ENCODE data around the gene SAP25. TPM values are rescaled to one million over a fixed set of nuclear protein-coding genes. Genes with fewer than 3 reads are reported as not detected.
A peak's percentile ranks its signal among the peaks of the same experiment; 100 is the strongest.
"Not testable (repeated sequence)": the region's sequence is repeated elsewhere in the genome, so short reads cannot be mapped to it uniquely, and the experiment has no call there.

The SAP25 gene
- total RNA-seq, 4 donors from 2014 or later, result 1.5 to 6.2 TPM; not detected in 2

DNA sequence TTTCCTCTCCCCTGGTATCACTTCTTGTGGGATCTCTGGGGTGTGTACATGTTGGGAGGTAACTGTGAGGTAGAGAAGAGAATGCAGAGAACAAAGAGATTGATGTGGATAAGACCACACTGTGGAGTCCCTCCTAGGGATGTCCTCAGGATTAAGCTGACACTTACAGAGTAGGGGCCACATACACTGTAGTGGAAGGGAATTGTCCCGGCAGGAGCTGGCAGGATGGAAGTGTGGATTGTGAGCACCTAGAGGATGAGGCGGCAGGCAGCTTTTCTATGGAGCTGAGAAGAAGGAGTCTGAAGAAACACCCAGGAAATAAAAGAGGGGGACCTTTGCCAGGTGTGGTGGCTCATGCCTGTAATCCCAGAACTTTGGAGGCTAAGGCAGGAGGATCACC is 21.2 kb downstream of the SAP25 start:
- Histone ChIP-seq H3K9me3 (no peaks in the 10 kb centered on the region), H3K36me3 (peaks cover 4 to 45% of the 10 kb centered on the region in 2 donors)
- TF ChIP-seq, protein P1, sequence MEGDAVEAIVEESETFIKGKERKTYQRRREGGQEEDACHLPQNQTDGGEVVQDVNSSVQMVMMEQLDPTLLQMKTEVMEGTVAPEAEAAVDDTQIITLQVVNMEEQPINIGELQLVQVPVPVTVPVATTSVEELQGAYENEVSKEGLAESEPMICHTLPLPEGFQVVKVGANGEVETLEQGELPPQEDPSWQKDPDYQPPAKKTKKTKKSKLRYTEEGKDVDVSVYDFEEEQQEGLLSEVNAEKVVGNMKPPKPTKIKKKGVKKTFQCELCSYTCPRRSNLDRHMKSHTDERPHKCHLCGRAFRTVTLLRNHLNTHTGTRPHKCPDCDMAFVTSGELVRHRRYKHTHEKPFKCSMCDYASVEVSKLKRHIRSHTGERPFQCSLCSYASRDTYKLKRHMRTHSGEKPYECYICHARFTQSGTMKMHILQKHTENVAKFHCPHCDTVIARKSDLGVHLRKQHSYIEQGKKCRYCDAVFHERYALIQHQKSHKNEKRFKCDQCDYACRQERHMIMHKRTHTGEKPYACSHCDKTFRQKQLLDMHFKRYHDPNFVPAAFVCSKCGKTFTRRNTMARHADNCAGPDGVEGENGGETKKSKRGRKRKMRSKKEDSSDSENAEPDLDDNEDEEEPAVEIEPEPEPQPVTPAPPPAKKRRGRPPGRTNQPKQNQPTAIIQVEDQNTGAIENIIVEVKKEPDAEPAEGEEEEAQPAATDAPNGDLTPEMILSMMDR (IDR thresholded peaks at IDR 0.05), result no peak
- no peak for TF ChIP-seq POLR2A (IDR thresholded peaks at IDR 0.05)

GRCh38 chr7:100548446-100548845 is 25.3 kb downstream of the SAP25 start:
- DNase-seq; intact Hi-C loops (cut with DNase I); H3K27me3 ChIP-seq; H3K4me3 ChIP-seq (replicated peaks in 1 of 3); H3K9me3 ChIP-seq: not testable (repeated sequence)
- WGBS, 2 donors, result 44 to 72% methylated on average over 5 of the region's 5 CpGs
- peaks cover 49 to 60% of the 10 kb centered on the region in 2 donors for H3K4me1 ChIP-seq
- peak overlapping the region; percentile 96 to 99 (median 96) for H3K27ac ChIP-seq
- peaks cover 0 to 24% of the 10 kb centered on the region in 2 donors for H3K36me3 ChIP-seq

More for the DNA sequence above, 21.2 kb downstream of the SAP25 start:
- Histone ChIP-seq H3K4me3 (replicated peaks in 1 of 3) (no peak overlapping the region), H3K27ac (no peak overlapping the region), H3K4me1 (peaks cover 13 to 22% of the 10 kb centered on the region in 2 donors), H3K27me3 (no peaks in the 10 kb centered on the region)
- no peak for DNase-seq
- WGBS, 2 donors, result 92 to 97% methylated on average over 2 of the region's 2 CpGs
- intact Hi-C loops (cut with DNase I), result no loop called here

GRCh38 chr7:100547872-100548271 is 25.8 kb downstream of the SAP25 start:
- H3K4me3 ChIP-seq (replicated peaks in 1 of 3), result no peak overlapping the region
- 17 to 30% methylated on average over 2 of the region's 2 CpGs for WGBS, 2 donors
- DNase-seq, result peak; percentile 72 to 78
- H3K4me1 ChIP-seq, result peaks cover 49 to 63% of the 10 kb centered on the region in 2 donors
- no peaks in the 10 kb centered on the region for H3K9me3 ChIP-seq
- no peak for TF ChIP-seq POLR2A (IDR thresholded peaks at IDR 0.05)
- TF ChIP-seq, protein P1 (IDR thresholded peaks at IDR 0.05), result peak in 4 of 6 experiments; percentile 13 to 31 (median 24)
- peaks cover 0 to 19% of the 10 kb centered on the region in 2 donors for H3K36me3 ChIP-seq
- H3K27ac ChIP-seq, result peak overlapping the region; percentile 96 to 99 (median 96)
- H3K27me3 ChIP-seq, result no peaks in the 10 kb centered on the region
- intact Hi-C loops (cut with DNase I), result no loop called here

- Histone ChIP-seq H3K9me3 (no peaks in the 10 kb centered on the region), H3K27me3 (no peaks in the 10 kb centered on the region), H3K4me1 (peaks cover 49 to 63% of the 10 kb centered on the region in 2 donors), H3K36me3 (peaks cover 0 to 13% of the 10 kb centered on the region in 2 donors), H3K27ac (peak overlapping the region; percentile 96 to 99 (median 96)), H3K4me3 (replicated peaks in 1 of 3) (no peak overlapping the region)
- intact Hi-C loops (cut with DNase I), result no loop called here
- DNase-seq, result peak; percentile 92
- WGBS, 2 donors, result 51 to 52% methylated on average over 9 of the region's 9 CpGs
- TF ChIP-seq, protein P1 (IDR thresholded peaks at IDR 0.05), result no peak
- TF ChIP-seq POLR2A (IDR thresholded peaks at IDR 0.05), result peak in 1 of 2 donors; percentile 26
Observed at GRCh38 chr7:100546926-100547800, 26.5 kb downstream of the SAP25 start.

DNA sequence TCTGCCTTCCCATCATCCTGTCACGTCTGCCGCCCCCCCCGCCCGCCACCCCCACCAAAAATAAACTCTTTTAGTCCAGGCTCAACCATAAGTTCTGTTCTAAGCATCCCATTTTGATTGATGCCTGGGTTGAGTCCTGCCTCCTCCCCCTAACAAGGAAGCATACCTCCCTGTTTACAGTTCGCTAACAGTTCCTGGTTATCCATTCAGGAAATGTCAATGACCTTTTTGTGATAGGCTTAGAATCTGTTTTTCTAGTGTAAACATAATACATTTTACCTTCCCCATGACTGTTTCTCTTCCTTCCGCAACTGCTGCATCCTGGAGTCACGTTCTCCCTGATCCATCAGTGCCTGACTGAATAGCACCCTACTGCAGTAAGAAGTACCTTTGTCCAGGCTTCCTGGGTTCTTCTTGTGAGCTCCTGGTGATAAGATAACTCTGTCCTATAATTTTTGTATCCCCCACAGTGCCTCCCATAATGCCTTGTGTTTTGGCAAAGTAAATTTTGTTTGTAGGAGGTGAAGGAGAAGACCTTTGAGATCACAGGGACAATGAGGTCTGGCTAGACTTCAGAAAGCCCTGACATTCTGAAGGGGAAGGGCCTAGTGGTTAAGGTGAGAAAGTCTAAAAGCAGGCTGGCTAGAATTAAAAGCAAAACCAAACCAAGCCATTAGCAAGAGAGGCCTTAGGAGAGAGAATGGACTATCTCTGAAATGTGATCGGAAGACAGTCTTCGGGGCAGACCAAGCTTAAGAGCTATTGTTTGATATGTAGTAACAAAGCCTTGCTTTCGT is 27.4 kb downstream of the SAP25 start:
- no peak for DNase-seq
- H3K27me3 ChIP-seq, result no peaks in the 10 kb centered on the region
- H3K27ac ChIP-seq, result peak overlapping the region; percentile 96 to 99 (median 96)
- intact Hi-C loops (cut with DNase I), result no loop called here
- peaks cover 49 to 63% of the 10 kb centered on the region in 2 donors for H3K4me1 ChIP-seq
- H3K4me3 ChIP-seq (replicated peaks in 1 of 3), result no peak overlapping the region
- H3K36me3 ChIP-seq, result peaks cover 0 to 8% of the 10 kb centered on the region in 2 donors
- 55 to 61% methylated on average over 10 of the region's 10 CpGs for WGBS, 2 donors
- TF ChIP-seq, protein P1 (IDR thresholded peaks at IDR 0.05), result no peak
- TF ChIP-seq POLR2A (IDR thresholded peaks at IDR 0.05), result no peak
- no peaks in the 10 kb centered on the region for H3K9me3 ChIP-seq
